ENCODE results near the gene OR10D3.

The OR10D3 gene

DNA sequence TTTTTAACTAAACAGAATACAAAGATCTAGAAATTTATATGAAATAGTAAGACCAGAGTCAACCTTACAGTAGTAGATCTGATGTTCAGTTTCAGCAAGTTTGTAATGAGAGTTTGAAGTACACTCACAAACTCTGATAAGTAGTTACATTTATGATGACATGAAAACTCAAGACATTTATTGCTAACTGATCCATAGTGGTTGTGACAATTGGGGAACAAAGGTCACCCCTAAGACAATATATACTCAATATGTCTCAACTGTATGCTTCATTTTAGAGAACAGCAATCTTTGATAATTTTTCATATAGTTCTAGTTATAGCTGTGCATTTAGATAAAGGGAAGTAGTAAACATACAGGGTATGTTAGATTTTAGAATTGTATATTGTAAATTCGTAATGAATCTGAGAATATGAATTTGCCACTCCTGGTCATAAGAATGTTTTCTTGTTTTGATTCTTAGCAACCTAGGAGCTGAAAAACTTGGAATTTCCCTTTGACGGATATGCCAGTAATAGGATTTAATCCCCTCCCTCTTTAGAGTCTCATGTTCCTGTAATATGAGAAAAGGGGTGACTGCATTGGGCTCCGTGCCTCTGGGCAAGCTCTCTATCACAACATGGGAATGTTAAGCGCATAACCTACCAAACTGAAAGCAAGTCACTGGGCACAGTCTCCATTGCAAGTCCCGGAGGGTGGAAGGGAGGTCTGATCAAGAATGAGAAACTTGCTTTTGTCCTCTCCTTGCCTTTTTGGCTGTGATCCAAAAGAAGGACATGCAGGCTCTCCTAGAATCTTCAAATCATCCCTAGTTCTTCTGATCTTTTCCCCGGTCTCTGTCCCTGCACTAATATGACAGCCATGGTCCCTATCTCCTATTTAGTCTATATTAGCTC, 11.4 kb downstream of the OR10D3 start:
- peak; percentile 30 for DNase-seq (ENCODE audit: low read depth)
- no peak overlapping the region for H3K4me3 ChIP-seq (ENCODE audit: control insufficient read depth, low read depth, low read length)
- TF ChIP-seq CTCF (conservative IDR thresholded peaks at IDR 0.05; ENCODE audit: control insufficient read depth, insufficient read depth, low read depth, low read length): no peak

DNA sequence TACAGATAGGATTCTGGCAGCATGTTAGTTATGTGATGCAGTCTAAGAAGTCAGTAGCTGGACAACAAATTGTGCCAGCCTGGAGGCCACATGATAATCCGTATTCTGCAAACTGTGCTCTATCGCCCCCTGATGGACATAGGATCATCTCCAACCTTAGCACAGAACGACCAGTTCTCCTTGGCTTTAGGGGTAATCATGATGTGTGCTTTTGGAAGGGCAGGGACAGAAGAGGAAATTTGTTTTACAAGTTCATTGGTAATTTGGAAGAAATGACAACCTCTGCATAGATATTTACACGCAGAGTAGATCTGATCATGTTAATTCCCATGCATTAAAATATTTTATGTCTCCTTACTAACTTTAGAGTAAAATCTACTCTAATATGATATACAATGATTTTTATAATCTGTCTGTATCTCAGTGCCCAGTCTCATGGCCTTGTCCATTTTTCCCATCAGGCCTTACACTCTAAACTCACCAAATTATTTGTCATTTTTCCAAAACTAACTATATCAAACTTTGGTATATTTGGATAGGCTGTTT, 12.1 kb downstream of the OR10D3 start:
- TF ChIP-seq CTCF (conservative IDR thresholded peaks at IDR 0.05; ENCODE audit: control insufficient read depth, insufficient read depth, low read depth, low read length): peak; percentile 95
- DNase-seq (ENCODE audit: low read depth): peak; percentile 74
- H3K4me3 ChIP-seq (ENCODE audit: control insufficient read depth, low read depth, low read length): no peak overlapping the region

DNA sequence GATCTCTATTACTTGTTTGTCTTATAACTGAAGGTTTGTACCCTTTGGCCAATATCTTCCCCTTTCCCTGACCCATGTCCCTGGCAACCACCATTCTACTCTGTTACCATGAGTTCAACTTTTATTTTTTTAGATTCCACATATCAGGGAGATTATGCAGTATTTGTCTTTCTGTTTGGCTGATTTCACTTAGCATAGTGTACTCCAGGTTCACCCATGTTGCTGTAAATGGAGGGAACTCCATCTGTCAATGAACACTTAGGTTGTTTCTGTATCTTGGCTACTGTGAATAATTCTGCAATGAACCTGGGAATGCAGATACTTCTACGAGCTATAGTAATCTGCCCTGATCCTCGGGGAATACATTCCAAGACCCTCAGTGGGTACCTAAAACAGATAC, 14.9 kb downstream of the OR10D3 start:
- no peak for TF ChIP-seq CTCF (conservative IDR thresholded peaks at IDR 0.05; ENCODE audit: control insufficient read depth, insufficient read depth, low read depth, low read length)
- no peak for DNase-seq (ENCODE audit: low read depth)
- H3K4me3 ChIP-seq (ENCODE audit: control insufficient read depth, low read depth, low read length): no peak overlapping the region

DNA sequence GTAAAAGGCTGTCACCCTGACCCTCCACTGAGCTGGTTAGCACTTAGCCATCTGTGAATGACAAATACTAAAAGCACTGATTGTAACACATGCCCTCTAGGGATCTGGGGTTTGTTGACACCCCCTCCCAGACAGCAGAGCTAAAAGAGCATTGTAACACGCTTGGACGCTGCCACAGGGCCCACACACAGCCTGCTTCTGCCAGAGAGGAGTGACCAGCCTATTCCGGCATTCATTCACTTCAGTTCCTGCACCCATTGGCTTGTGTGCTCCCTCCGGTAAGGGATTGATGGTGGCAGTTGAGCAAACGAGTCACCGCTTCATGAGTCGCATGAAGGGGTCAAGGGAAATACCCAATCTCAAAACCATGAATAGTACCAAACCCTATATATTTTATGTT, 15.8 kb downstream of the OR10D3 start:
- peak; percentile 2 for DNase-seq (ENCODE audit: low read depth)
- H3K4me3 ChIP-seq (ENCODE audit: control insufficient read depth, low read depth, low read length): no peak overlapping the region
- no peak for TF ChIP-seq CTCF (conservative IDR thresholded peaks at IDR 0.05; ENCODE audit: control insufficient read depth, insufficient read depth, low read depth, low read length)

- no peak for TF ChIP-seq CTCF (conservative IDR thresholded peaks at IDR 0.05; ENCODE audit: control insufficient read depth, insufficient read depth, low read depth, low read length)
- no peak overlapping the region for H3K4me3 ChIP-seq (ENCODE audit: control insufficient read depth, low read depth, low read length)
- peak; percentile 45 for DNase-seq (ENCODE audit: low read depth)
Observed at GRCh38 chr11:124199702-124200101, 16.6 kb downstream of the OR10D3 start.

DNA sequence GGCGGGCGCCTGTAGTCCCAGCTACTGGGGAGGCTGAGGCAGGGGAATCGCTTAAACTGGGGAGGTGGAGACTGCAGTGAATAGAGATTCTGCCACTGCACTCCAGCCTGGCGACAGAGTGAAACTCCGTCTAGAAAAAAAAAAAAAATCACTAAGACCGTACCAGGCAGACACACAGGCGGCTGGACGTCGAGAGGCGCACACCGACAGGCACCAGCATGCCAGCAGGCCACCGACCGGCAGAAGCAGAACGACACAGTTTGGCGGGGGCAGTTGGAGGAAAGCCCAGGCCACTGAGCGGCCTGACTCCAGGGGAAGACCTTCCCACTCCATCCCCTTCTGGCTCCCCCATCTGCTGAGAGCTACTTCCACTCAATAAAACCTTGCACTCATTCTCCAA, 17.5 kb downstream of the OR10D3 start:
- no peak overlapping the region for H3K4me3 ChIP-seq (ENCODE audit: control insufficient read depth, low read depth, low read length)
- no peak for DNase-seq (ENCODE audit: low read depth)
- no peak for TF ChIP-seq CTCF (conservative IDR thresholded peaks at IDR 0.05; ENCODE audit: control insufficient read depth, insufficient read depth, low read depth, low read length)

All from fibroblast of mammary gland (primary cell).